T-helper 1 cell treated with Interleukin-12 subunit alpha and Interleukin-12 subunit beta and Interleukin-4 antibody, amounts not matched to agents 30 ng/mL and 1 ng/mL, for 36 hours (primary cell): ENCODE measurements around the gene FADS3. TPM values are rescaled to one million over a fixed set of nuclear protein-coding genes. Genes with fewer than 3 reads are reported as not detected.

ENCODE experiments used
- intact Hi-C: fragments of 100-400 bp; cut with micrococcal nuclease; formaldehyde crosslinking; loops from one replicate; pipeline ENCODE4 v1.15.1; 2024
- total RNA-seq: library from RNA; stranded (reverse); gene quantifications from 2 replicates; pipeline ENCODE4 v1.2.3, GENCODE V29; 2022

FADS3 gene
- total RNA-seq, 1 donor from 2014 or later = 9.6 TPM

DNA sequence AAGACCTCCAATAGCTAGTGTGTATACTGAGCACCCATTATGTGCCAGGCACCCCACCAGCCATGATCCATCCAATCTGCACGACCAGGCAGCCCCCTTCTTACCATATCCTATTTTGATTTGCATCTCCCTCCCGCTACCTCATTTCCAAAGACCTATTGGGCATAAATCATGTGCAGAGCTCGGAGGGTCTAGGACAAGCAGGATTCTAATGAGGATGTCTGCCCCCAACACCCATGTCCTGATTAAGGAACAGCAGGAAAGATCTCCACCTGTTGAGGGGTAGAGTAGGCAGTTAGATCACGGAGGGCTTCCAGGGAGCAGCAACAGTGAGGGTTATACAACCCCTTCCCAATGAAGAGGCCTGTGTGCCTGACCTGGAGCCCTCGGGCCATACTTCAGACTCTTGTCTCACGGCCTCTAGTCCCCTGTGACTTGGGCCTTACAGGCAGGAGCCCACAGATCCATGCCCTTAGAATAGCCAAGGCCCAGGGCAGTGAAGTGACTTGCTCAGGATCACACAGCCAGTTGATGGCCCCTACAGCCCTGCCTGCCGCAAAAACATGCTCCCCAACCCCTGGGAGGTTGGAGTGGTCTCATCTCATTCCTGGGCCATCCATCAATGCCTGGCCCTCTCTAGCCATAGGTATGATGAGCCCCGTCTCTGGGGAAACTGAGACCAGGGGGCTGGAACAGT, 22.5 kb upstream of the FADS3 start:
- intact Hi-C loops = no loop called here

DNA sequence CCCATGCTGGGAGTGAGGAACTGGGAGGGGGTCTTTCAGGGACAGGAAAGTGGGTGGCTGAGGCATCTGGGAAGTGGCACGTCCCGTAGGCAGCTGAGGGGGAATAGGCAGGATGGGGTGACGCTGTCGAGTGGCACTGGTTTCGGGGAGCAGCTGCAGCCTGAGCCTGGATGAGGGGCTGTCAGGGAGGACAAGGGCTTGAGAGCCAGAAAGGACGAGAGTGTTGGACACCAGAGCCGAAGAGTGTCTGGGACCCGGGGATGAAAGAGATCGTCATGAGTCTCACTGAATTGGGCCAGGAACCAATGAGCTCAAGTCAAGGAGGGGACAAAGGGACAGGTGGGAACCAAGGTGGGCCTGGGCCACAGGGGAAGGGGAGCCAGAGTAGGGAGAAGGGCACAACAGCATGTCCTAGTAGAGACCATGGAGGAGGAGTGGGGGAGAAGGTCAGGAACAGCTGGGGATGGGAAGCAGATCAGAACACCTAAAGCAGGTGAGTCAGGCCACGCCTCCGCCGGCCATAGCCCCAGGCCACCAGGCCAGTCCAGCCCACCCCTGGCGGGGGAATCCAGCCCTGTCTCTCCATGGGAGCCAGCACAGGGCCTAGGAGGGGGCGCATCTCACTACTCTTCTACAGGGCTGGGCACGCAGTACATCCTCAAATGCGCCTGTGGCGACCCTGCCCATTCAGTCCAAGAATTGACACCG, 21.8 kb upstream of the FADS3 start:
- intact Hi-C loops = no loop called here

DNA sequence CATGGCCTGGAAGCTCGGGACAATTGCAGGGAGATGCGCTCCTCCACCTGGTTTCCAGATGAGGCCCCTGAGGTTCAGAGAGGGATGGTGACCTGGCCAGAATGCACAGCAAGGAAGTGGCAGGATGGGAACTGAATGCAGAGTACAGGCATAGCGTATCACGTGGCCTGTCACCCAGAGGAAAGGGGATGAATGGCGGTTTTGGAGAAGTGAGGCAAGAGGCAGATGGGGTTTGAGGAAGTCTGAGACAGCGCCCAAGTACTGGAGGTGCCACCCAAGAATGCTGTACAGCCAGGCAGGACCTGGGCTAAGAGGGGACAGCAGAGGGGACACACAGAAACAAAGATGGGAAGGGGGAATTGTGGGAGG, 21.2 kb upstream of the FADS3 start:
- intact Hi-C loops = no loop called here

GRCh38 chr11:61911701-61912529, 20.6 kb upstream of the FADS3 start:
- intact Hi-C loops = no loop called here

- intact Hi-C loops = no loop called here
Measured at GRCh38 chr11:61911128-61911700, 19.9 kb upstream of the FADS3 start.

GRCh38 chr11:61910187-61911127, 19.1 kb upstream of the FADS3 start:
- intact Hi-C loops = no loop called here

- intact Hi-C loops = no loop called here
Measured at GRCh38 chr11:61908730-61909316, 17.5 kb upstream of the FADS3 start.

- intact Hi-C loops = no loop called here
Measured at GRCh38 chr11:61907871-61908729, 16.8 kb upstream of the FADS3 start.

DNA sequence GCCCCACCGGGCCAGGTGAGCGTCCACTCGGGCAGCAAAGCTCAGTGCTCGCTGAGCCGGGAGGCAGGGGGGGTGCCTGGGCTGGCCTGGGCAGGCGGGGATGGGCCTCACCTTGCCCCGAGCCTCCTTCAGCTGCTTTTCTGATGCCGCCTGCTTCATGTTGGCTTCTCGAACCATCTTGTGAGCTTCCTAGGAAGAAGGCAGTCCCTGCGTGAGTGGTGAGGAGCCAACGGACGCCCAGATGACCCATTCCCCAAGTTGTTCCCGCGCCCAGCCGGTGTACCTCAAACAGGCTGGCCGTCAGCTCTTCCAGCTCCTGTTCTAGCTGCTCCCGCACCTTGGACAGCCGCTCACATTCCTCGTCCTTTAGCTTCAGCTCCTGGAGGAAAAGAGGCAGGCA, 15.9 kb upstream of the FADS3 start:
- intact Hi-C loops = no loop called here

GRCh38 chr11:61906522-61906909, 15.2 kb upstream of the FADS3 start:
- intact Hi-C loops = no loop called here

DNA sequence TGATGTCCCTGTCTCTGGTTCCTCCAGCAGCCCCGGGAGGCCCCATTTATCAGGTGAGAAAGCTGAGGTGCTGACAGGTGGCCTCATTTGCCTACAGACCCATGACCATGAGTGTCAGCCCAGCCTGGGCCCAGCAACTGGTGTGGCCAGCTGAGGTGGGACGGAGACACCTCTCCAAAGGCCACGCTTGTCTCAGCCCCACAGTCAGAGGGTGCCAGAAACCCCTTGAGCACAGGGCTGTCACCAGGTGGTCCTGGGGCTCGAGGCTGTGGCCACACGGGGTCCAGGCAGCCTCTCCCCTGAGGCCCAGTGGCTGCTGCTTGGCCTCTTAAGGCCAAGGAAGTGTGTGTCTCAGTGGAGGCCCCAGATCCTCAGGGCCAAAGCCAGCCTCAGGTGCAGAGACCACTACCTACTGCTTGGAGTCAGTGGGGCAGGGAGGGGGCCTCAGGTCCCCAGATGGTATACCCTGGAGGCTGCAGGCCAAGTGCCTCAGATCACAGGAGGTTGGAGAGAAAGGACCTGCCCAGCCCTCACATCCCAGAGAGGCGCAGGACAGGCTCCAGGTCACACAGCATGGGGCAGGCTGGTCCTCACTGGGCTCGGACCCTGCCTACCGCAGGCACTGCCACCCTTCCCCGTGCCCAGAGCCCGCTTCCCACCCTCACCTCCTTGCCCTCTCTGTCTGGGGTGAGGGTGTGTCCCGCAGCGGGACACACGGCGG, 14.6 kb upstream of the FADS3 start:
- intact Hi-C loops = no loop called here

DNA sequence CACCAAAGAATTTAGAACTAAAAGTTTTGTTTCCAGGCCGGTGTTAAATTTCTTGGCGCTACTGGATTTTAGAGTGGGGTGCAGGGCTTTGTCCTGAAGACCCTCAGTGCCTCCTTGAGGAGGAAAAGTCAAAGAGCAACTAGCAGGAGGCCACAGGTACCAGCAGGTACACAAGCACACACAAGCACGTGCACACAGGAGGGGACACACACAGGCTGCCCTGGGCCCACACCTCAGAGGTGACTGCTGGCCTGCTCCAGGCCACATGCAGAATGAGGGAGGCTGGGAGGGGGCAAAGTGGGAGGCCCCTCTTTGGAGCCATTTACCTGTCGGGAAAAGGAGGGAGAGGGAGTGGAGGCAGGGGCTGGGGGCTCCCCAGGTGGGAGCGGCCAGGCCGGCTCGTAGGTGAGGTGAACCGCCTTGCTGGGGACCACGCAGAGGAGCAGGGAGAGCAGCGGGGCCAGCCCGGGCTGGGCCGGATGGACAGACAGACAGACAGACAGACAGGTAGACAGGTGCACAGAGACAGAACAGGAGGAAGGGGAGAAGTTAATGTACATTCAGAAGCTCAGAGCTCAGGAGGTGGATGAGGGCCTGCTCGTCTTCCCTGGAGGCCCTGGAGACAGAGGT, 13.8 kb upstream of the FADS3 start:
- intact Hi-C loops = no loop called here

DNA sequence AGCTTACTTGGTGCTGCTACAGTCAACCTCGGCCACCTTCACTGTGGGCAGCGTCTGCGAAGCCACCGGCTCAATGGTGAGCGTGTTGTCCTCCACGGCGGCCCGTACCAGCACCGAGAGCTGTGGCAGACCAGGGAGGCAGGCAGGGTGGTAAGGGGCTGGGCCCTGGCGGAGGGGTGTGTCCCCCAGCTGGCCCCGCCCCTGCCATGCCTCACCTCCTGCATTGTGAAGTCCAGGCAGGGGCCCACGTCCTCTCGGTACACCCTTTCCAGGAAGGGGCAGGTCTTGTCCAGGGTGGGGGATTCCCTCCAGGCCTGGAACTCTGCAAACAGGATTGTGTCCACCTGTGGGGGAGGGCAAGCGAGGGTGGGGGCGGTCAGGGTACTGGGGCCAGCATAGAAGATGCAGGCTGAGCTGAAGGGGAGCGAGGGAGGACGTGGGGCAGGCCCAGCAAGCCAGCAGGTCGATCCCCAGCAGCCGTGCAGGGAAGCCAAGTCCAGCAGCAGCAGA, 13.2 kb upstream of the FADS3 start:
- intact Hi-C loops = no loop called here

GRCh38 chr11:61903845-61904244, 12.5 kb upstream of the FADS3 start:
- intact Hi-C loops = no loop called here

GRCh38 chr11:61902313-61902712, 11.0 kb upstream of the FADS3 start:
- intact Hi-C loops = no loop called here

GRCh38 chr11:61901397-61901796, 10.1 kb upstream of the FADS3 start:
- intact Hi-C loops = no loop called here

DNA sequence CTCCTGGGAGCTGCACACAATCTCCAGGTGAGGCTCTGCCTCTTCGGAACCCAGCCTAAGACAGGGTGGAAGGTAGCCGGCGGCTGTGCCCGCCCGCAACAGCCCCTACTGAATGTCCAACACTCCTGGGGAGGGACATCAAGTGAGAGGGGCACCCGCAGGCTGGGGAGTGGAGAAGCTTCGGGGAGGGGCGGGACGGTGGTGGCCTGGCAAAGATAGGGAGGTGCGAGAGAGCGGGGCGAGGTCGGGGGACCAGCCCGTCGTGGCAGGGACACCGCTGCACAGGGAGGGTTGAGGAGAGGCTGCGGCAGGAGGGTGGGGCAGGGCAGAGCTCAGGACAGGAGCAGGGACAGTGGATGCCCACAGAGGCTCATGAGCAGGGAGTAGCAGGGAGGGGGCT, 8.9 kb upstream of the FADS3 start:
- intact Hi-C loops = no loop called here
